ENCODE measurements around the gene CEP112. TPM values are rescaled to one million over a fixed set of nuclear protein-coding genes. Genes with fewer than 3 reads are reported as not detected.

Gene CEP112
- total and polyA plus RNA-seq, 2 experiments from 2014 or later: 4.0 to 4.3 TPM

GRCh38 chr17:65633988-65634387 is 557.9 kb downstream of the CEP112 start (continued):
- TF ChIP-seq, protein P1, sequence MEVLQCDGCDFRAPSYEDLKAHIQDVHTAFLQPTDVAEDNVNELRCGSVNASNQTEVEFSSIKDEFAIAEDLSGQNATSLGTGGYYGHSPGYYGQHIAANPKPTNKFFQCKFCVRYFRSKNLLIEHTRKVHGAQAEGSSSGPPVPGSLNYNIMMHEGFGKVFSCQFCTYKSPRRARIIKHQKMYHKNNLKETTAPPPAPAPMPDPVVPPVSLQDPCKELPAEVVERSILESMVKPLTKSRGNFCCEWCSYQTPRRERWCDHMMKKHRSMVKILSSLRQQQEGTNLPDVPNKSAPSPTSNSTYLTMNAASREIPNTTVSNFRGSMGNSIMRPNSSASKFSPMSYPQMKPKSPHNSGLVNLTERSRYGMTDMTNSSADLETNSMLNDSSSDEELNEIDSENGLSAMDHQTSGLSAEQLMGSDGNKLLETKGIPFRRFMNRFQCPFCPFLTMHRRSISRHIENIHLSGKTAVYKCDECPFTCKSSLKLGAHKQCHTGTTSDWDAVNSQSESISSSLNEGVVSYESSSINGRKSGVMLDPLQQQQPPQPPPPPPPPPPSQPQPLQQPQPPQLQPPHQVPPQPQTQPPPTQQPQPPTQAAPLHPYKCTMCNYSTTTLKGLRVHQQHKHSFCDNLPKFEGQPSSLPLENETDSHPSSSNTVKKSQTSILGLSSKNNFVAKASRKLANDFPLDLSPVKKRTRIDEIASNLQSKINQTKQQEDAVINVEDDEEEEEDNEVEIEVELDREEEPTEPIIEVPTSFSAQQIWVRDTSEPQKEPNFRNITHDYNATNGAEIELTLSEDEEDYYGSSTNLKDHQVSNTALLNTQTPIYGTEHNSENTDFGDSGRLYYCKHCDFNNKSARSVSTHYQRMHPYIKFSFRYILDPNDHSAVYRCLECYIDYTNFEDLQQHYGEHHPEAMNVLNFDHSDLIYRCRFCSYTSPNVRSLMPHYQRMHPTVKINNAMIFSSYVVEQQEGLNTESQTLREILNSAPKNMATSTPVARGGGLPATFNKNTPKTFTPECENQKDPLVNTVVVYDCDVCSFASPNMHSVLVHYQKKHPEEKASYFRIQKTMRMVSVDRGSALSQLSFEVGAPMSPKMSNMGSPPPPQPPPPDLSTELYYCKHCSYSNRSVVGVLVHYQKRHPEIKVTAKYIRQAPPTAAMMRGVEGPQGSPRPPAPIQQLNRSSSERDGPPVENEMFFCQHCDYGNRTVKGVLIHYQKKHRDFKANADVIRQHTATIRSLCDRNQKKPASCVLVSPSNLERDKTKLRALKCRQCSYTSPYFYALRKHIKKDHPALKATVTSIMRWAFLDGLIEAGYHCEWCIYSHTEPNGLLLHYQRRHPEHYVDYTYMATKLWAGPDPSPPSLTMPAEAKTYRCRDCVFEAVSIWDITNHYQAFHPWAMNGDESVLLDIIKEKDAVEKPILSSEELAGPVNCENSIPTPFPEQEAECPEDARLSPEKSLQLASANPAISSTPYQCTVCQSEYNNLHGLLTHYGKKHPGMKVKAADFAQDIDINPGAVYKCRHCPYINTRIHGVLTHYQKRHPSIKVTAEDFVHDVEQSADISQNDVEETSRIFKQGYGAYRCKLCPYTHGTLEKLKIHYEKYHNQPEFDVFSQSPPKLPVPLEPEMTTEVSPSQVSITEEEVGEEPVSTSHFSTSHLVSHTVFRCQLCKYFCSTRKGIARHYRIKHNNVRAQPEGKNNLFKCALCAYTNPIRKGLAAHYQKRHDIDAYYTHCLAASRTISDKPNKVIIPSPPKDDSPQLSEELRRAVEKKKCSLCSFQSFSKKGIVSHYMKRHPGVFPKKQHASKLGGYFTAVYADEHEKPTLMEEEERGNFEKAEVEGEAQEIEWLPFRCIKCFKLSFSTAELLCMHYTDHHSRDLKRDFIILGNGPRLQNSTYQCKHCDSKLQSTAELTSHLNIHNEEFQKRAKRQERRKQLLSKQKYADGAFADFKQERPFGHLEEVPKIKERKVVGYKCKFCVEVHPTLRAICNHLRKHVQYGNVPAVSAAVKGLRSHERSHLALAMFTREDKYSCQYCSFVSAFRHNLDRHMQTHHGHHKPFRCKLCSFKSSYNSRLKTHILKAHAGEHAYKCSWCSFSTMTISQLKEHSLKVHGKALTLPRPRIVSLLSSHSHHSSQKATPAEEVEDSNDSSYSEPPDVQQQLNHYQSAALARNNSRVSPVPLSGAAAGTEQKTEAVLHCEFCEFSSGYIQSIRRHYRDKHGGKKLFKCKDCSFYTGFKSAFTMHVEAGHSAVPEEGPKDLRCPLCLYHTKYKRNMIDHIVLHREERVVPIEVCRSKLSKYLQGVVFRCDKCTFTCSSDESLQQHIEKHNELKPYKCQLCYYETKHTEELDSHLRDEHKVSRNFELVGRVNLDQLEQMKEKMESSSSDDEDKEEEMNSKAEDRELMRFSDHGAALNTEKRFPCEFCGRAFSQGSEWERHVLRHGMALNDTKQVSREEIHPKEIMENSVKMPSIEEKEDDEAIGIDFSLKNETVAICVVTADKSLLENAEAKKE (CRISPR knock-in tag; IDR thresholded peaks at IDR 0.05): no peak
- no peak for TF ChIP-seq CREB1 (CRISPR knock-in tag; IDR thresholded peaks at IDR 0.05; ENCODE audit: low read depth)
- no peak for TF ChIP-seq EZH2 (IDR thresholded peaks at IDR 0.05; ENCODE audit: low read depth, unreplicated experiment)
- no peak for TF ChIP-seq EZH2phosphoT487 (IDR thresholded peaks at IDR 0.05; ENCODE audit: unreplicated experiment)

DNA sequence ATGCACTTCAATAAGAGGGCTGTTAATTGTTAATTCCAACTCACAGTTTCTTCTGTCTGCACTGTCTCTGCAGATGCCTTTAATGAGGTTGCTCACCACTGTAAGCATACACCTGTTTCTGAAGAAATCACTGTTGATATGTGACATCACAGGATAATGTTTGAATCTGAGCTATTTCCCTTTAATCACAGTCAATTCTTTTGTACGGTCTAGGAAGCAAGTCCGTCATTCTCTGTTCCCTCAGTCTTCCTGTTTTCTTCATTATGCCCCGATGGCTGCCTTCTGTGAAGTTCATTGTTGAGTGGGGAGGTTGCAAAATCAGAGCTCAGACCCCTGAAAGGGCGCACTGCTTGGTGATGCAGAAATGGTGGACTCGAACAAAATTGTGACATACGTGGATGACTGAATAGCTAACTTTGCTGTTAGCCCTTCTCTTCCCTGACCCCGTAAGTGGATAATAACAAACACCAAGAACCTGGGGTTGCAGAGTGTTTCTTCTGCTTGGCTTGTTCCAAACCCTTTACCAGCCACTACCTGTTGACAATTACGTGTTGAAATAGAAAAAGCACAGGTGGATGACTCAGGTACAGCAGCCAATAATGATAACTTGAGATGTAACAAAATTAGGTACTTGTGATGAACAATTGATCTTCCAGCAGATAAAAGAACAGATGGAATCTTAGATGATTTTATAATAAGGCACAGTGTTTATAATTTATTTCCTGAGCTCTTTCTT is 558.6 kb downstream of the CEP112 start:
- no peak overlapping the region for H3K4me3 ChIP-seq
- no peaks in the 10 kb centered on the region for H3K36me3 Mint-ChIP-seq (ENCODE audit: low read depth)
- H3K27ac ChIP-seq (ENCODE audit: low read depth): no peak overlapping the region
- H3K79me2 ChIP-seq (replicated peaks; ENCODE audit: insufficient read depth): no peaks in the 10 kb centered on the region
- H3K27me3 ChIP-seq (ENCODE audit: insufficient read depth): no peaks in the 10 kb centered on the region
- H3K4me2 ChIP-seq: no peak overlapping the region
- H3K9me2 ChIP-seq (ENCODE audit: insufficient read depth): no peaks in the 10 kb centered on the region
- no peaks in the 10 kb centered on the region for H3F3A ChIP-seq (replicated peaks; ENCODE audit: low read depth)
- H3K4me1 Mint-ChIP-seq: peaks cover 17% of the 10 kb centered on the region
- no peaks in the 10 kb centered on the region for H4K20me1 ChIP-seq (replicated peaks; ENCODE audit: insufficient read depth)
- H3K36me3 ChIP-seq (ENCODE audit: insufficient read depth): no peaks in the 10 kb centered on the region
- peaks cover 3% of the 10 kb centered on the region for H3K27me3 Mint-ChIP-seq (ENCODE audit: insufficient read depth, low read depth, poor library complexity)
- no peaks in the 10 kb centered on the region; the same call in 1 of the 2 replicates for H3K4me1 ChIP-seq (ENCODE audit: insufficient read depth)
- no peak overlapping the region for H2AFZ ChIP-seq
- DNase-seq (ENCODE audit: low spot score) (no peak), ATAC-seq (no peak)
- no peak overlapping the region; the same call in 1 of the 2 replicates for H3K27ac Mint-ChIP-seq
- no peak for TF ChIP-seq CTCF (conservative IDR thresholded peaks at IDR 0.05; ENCODE audit: low read depth in 2 of 2)
- TF ChIP-seq EZH2 (IDR thresholded peaks at IDR 0.05; ENCODE audit: low read depth, unreplicated experiment): no peak
- TF ChIP-seq JUNB (IDR thresholded peaks at IDR 0.05; ENCODE audit: unreplicated experiment): no peak
- no peak for TF ChIP-seq REST (IDR thresholded peaks at IDR 0.05; ENCODE audit: unreplicated experiment)
- TF ChIP-seq, protein P2, sequence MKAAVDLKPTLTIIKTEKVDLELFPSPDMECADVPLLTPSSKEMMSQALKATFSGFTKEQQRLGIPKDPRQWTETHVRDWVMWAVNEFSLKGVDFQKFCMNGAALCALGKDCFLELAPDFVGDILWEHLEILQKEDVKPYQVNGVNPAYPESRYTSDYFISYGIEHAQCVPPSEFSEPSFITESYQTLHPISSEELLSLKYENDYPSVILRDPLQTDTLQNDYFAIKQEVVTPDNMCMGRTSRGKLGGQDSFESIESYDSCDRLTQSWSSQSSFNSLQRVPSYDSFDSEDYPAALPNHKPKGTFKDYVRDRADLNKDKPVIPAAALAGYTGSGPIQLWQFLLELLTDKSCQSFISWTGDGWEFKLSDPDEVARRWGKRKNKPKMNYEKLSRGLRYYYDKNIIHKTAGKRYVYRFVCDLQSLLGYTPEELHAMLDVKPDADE (IDR thresholded peaks at IDR 0.05): no peak
- TF ChIP-seq EZH2phosphoT487 (IDR thresholded peaks at IDR 0.05; ENCODE audit: unreplicated experiment): no peak
- no peak overlapping the region for H3K4me3 Mint-ChIP-seq
- H3K9me3 Mint-ChIP-seq: no peaks in the 10 kb centered on the region
